DND-41 (cell line): Measurements from ENCODE around the gene ZNF165.
"Not testable (repeated sequence)": the region's sequence is repeated elsewhere in the genome, so short reads cannot be mapped to it uniquely, and the experiment has no call there.

ENCODE experiments used
- ATAC-seq: fragments of 200-7000 bp; cut with Tn5 transposase; 3 replicates; pipeline ENCODE4 v1.9.1; 2021; ENCODE audit warnings: low read depth; ENCODE audit not compliant: insufficient read depth
- DNase-seq: peaks from one replicate; pipeline ENCODE4 v3.0.0-alpha.2; 2020
- H2AFZ ChIP-seq: 2 replicates; pipeline ENCODE4 v1.6.0; 2012; ENCODE audit warnings: low read depth, low read length
- H3K27ac ChIP-seq: 2 replicates; pipeline ENCODE4 v1.5.1; 2012; ENCODE audit warnings: low read length, inconsistent platforms
- H3K27me3 ChIP-seq: fragments of 200-600 bp; sonication (generic); 2 replicates; pipeline ENCODE4 v1.6.0; 2012; ENCODE audit warnings: low read length, mild to moderate bottlenecking, inconsistent platforms; ENCODE audit not compliant: insufficient read depth, poor library complexity
- H3K36me3 ChIP-seq: 2 replicates; pipeline ENCODE4 v1.5.1; 2012; ENCODE audit warnings: low read length, inconsistent platforms; ENCODE audit not compliant: insufficient read depth
- H3K4me1 ChIP-seq: 2 replicates; pipeline ENCODE4 v1.5.1; 2012; ENCODE audit warnings: mild to moderate bottlenecking, low read length; ENCODE audit not compliant: insufficient read depth
- H3K4me2 ChIP-seq: 2 replicates; pipeline ENCODE4 v1.6.0; 2012; ENCODE audit warnings: mild to moderate bottlenecking, moderate library complexity, low read length, inconsistent platforms; ENCODE audit not compliant: insufficient read depth
- H3K4me3 ChIP-seq, 2 experiments: fragments of 200-600 bp in 1 of 2; shearing (Covaris generic) in 1 of 2; 2 replicates each; pipeline ENCODE4 v1.5.1; 2012 to 2016; ENCODE audit warnings: inconsistent platforms in 2 of 2, low read length in 2 of 2, mild to moderate bottlenecking in 2 of 2, low read depth in 1 of 2, moderate library complexity in 1 of 2
- H3K79me2 ChIP-seq: 2 replicates; pipeline ENCODE4 v1.6.0; 2012; ENCODE audit warnings: low read length, inconsistent platforms; ENCODE audit not compliant: insufficient read depth
- H3K9ac ChIP-seq: 2 replicates; pipeline ENCODE4 v1.6.0; 2012; ENCODE audit warnings: low read depth, mild to moderate bottlenecking, inconsistent platforms, low read length, moderate library complexity
- H3K9me3 ChIP-seq: 2 replicates; pipeline ENCODE4 v1.5.1; 2012; ENCODE audit warnings: low read length, moderate library complexity, mild to moderate bottlenecking, inconsistent platforms; ENCODE audit not compliant: insufficient read depth, severe bottlenecking
- H4K20me1 ChIP-seq: 2 replicates; pipeline ENCODE4 v1.6.0; 2012; ENCODE audit warnings: low read length; ENCODE audit not compliant: insufficient read depth
- CTCF ChIP-seq: IDR thresholded peaks from 2 replicates; pipeline ENCODE4 v1.5.1; 2012; ENCODE audit warnings: borderline replicate concordance, low read length, moderate library complexity, mild to moderate bottlenecking; ENCODE audit not compliant: poor library complexity, severe bottlenecking; ENCODE audit errors: extremely low read depth
- EZH2 ChIP-seq: IDR thresholded peaks from 3 replicates; pipeline ENCODE4 v1.6.1; 2012; ENCODE audit warnings: borderline replicate concordance, low read depth, mild to moderate bottlenecking, moderate library complexity, low read length, inconsistent platforms; ENCODE audit not compliant: severe bottlenecking

ZNF165 gene

GRCh38 chr6:28068067-28068466, 12.3 kb upstream of the ZNF165 start:
- Histone ChIP-seq H3K27me3 (peaks cover 12% of the 10 kb centered on the region), H3K4me3 (no peak overlapping the region), H3K9ac (no peak overlapping the region), H3K4me1 (no peaks in the 10 kb centered on the region), H3K79me2 (no peaks in the 10 kb centered on the region), H4K20me1 (no peaks in the 10 kb centered on the region), H3K9me3 (no peaks in the 10 kb centered on the region), H3K4me2 (no peak overlapping the region), H3K36me3 (no peaks in the 10 kb centered on the region), H3K27ac (no peak overlapping the region), H2AFZ (no peak overlapping the region)
- TF ChIP-seq CTCF (no peak), EZH2 (no peak)
- ATAC-seq (no peak), DNase-seq (no peak)

DNA sequence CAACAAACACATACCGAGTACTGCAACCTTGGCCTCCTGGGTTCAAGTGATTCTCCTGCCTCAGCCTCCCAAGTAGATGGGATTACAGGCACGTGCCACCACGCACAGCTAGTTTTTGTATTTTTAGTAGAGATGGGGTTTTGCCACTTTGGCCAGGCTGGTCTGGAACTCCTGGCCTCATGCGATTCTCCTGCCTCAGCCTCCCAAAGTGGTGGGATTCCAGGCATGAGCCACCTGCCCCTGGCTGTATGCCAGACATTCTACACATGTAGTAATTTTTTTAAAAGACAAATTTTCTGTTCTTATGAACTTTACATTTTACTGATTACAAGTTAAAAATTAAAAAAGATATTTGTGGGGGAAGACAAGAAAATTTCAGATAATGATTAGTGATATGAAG, 9.4 kb upstream of the ZNF165 start:
- H3K9ac ChIP-seq, H3K4me2 ChIP-seq, H3K27ac ChIP-seq, H3K4me3 ChIP-seq, ATAC-seq, DNase-seq, H3K36me3 ChIP-seq, H3K4me1 ChIP-seq, H3K79me2 ChIP-seq, H2AFZ ChIP-seq, H3K9me3 ChIP-seq, H4K20me1 ChIP-seq: not testable (repeated sequence)
- peaks cover 12% of the 10 kb centered on the region for H3K27me3 ChIP-seq

GRCh38 chr6:28078050-28078449, 2.3 kb upstream of the ZNF165 start:
- Histone ChIP-seq H3K4me2 (no peak overlapping the region), H3K9ac (no peak overlapping the region), H4K20me1 (no peaks in the 10 kb centered on the region), H3K27ac (no peak overlapping the region), H3K36me3 (no peaks in the 10 kb centered on the region), H3K27me3 (no peaks in the 10 kb centered on the region), H3K4me1 (peaks cover 22% of the 10 kb centered on the region), H2AFZ (no peak overlapping the region), H3K4me3 (no peak overlapping the region), H3K79me2 (peaks cover 3% of the 10 kb centered on the region), H3K9me3 (no peaks in the 10 kb centered on the region)
- DNase-seq, result no peak
- TF ChIP-seq CTCF, result no peak
- no peak for TF ChIP-seq EZH2
- no peak for ATAC-seq

DNA sequence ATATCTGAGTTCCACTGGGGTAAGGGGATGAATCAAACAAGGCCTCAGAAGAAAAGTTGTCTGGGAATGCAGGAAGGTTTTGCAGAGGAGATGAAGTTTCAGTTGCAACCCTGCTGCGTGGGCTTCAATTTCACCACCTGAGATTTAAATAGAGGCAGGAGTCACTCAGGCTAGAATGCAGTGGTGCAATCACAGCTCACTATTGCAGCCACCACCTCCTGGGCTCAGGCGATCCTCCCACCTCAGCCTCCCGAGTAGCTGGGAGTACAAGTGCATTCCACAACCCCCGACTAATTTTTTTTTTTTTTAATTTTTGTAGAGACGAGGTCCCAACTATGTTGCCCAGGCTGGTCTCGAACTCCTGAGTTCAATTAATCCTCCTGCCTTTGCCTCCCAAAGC, 1.5 kb upstream of the ZNF165 start:
- H3K9ac ChIP-seq, result no peak overlapping the region

More for the DNA sequence above, 1.5 kb upstream of the ZNF165 start:
- Histone ChIP-seq H3K27me3 (no peaks in the 10 kb centered on the region), H3K4me2 (no peak overlapping the region), H3K36me3 (no peaks in the 10 kb centered on the region), H3K9me3 (no peaks in the 10 kb centered on the region), H4K20me1 (no peaks in the 10 kb centered on the region), H3K27ac (no peak overlapping the region), H3K79me2 (peaks cover 3% of the 10 kb centered on the region), H3K4me1 (peaks cover 22% of the 10 kb centered on the region), H3K4me3 (no peak overlapping the region), H2AFZ (no peak overlapping the region)
- TF ChIP-seq CTCF, result no peak
- no peak for TF ChIP-seq EZH2
- DNase-seq, result no peak
- no peak for ATAC-seq
